Astrocyte of the spinal cord (primary cell): Measurements from ENCODE around the gene GCC1.

Source experiments
- DNase-seq: peaks from one replicate; pipeline ENCODE4 v3.0.0; 2011; ENCODE audit warnings: low read depth, low spot score
- H3K4me3 ChIP-seq: 2 replicates; pipeline ENCODE4 v1.5.1; 2011; ENCODE audit warnings: low read depth, mild to moderate bottlenecking, low read length, moderate library complexity
- in situ Hi-C: cut with HindIII; loops from 2 replicates; pipeline ENCODE4 v1.10.0; 2017; ENCODE audit warnings: low sequenced_read_pairs
- TF ChIP-seq, protein P1 (sequence below): IDR thresholded peaks from 2 replicates; pipeline ENCODE4 v1.5.1; 2012; ENCODE audit warnings: low read depth, mild to moderate bottlenecking, low read length, inconsistent platforms

GCC1 gene

DNA sequence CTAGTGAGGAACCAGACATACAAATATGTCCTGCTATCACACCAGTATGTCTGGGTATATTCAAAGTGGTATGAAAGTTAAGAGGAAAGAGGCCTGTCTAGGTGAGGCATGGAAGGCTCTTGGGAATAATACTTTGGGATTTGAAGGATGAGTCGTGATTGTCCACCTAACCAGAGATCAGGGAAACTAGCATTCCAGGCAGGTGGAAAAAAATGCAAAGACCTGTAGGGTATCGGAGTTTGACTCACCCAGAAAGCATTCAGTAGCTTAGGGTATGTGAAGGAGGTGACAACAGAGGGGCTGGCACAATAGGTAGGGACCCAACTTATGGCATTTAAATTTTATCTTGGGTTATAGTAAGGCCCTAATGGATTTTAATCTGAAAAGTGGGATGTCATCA, 950 bp upstream of the GCC1 start:
- in situ Hi-C loops = no loop called here
- DNase-seq = no peak
- H3K4me3 ChIP-seq = no peak overlapping the region
- TF ChIP-seq, protein P1, sequence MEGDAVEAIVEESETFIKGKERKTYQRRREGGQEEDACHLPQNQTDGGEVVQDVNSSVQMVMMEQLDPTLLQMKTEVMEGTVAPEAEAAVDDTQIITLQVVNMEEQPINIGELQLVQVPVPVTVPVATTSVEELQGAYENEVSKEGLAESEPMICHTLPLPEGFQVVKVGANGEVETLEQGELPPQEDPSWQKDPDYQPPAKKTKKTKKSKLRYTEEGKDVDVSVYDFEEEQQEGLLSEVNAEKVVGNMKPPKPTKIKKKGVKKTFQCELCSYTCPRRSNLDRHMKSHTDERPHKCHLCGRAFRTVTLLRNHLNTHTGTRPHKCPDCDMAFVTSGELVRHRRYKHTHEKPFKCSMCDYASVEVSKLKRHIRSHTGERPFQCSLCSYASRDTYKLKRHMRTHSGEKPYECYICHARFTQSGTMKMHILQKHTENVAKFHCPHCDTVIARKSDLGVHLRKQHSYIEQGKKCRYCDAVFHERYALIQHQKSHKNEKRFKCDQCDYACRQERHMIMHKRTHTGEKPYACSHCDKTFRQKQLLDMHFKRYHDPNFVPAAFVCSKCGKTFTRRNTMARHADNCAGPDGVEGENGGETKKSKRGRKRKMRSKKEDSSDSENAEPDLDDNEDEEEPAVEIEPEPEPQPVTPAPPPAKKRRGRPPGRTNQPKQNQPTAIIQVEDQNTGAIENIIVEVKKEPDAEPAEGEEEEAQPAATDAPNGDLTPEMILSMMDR = no peak

GRCh38 chr7:127584648-127585043, 750 bp downstream of the GCC1 start:
- peak overlapping the region; percentile 89 for H3K4me3 ChIP-seq
- DNase-seq = no peak
- TF ChIP-seq, protein P1 = no peak
- in situ Hi-C loops = no loop called here

- in situ Hi-C loops = no loop called here
Observed at GRCh38 chr7:127582361-127582760, 3.0 kb downstream of the GCC1 start.

DNA sequence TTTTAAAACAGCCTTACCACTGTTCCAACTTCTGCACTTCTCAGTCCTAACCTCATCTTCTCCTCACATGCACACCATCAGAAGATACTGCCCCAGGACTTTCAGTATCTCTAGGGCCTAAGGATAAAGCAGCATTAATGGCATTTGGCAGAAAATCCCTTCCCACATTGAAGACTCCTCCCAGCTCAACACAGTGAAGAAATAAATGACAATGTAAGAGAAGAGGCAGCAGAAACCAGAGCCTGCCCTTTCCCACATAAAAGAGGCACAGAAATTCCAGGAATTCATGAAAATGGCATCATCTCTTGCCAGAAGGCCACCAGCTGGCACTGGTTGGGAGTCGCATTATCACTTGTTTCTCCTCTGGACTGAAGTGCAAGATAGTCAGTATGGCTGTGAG, 3.7 kb downstream of the GCC1 start:
- TF ChIP-seq, protein P1 = no peak
- H3K4me3 ChIP-seq = no peak overlapping the region
- in situ Hi-C loops = no loop called here
- no peak for DNase-seq

More at GRCh38 chr7:127582361-127582760, 3.0 kb downstream of the GCC1 start:
- DNase-seq = peak; percentile 74
- TF ChIP-seq, protein P1 = no peak
- H3K4me3 ChIP-seq = no peak overlapping the region

DNA sequence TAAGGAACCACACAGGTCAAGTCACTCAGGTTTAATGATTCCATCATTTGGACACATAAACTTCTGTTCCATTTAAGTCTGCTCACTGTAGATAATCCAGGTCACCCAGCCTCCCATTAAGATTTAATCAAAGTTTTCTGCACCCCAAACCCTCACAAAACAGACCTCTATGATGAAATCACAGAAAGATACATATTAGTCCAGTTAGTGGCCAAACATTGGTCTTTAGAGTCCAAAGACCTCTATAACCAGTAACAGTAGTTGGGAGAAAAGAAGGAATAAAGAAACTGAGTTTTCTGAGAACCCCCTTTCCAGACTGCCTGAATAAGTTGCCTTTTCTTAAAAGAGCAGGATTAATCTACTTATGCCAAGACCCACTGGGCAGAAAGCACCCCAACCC, 4.8 kb downstream of the GCC1 start:
- no peak overlapping the region for H3K4me3 ChIP-seq
- in situ Hi-C loops = no loop called here
- TF ChIP-seq, protein P1 = no peak
- DNase-seq = no peak

DNA sequence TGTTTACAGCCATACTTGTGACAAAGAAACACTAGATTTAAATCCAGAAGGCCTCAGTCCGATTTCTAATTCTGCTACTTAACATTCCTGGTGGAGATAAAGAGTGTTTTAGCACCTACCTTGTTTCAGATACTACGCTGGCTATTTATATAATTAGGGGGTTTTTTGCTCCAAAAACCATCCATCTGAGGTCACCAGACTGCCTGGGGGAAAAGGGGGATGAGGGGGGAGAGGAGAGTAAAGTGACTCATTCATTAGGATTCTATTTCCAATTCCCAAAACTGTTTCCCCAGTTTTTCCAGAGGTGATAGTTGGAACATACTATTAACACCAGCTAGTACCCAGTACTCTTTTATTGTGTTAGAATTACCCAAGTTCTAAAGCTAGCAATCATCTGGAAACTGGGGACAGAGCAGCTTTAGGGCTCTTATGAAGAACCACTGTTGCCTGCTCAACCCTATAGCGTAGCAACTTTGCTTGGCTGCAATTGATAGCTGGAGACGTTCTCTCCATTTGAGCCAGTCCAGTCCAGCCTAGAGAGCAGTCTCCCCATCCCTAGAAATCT, 6.6 kb downstream of the GCC1 start:
- no peak overlapping the region for H3K4me3 ChIP-seq
- in situ Hi-C loops = no loop called here
- no peak for DNase-seq
- TF ChIP-seq, protein P1 = no peak
